ENCODE results near the gene PTPRR.

- no peak for TF ChIP-seq CTCF (IDR thresholded peaks at IDR 0.05 in 8 of 11, conservative IDR thresholded peaks at IDR 0.05 in 3 of 11)
- no peak for TF ChIP-seq POLR2A (IDR thresholded peaks at IDR 0.05)
These were observed 9.9 kb downstream of the PTPRR start for GRCh38 chr12:70910666-70911065.
